ENCODE results near the gene CLBA1. TPM values are rescaled to one million over a fixed set of nuclear protein-coding genes. Genes with fewer than 3 reads are reported as not detected.

CLBA1 gene
- total RNA-seq: 4.9 and 11.5 TPM in 2 replicates

DNA sequence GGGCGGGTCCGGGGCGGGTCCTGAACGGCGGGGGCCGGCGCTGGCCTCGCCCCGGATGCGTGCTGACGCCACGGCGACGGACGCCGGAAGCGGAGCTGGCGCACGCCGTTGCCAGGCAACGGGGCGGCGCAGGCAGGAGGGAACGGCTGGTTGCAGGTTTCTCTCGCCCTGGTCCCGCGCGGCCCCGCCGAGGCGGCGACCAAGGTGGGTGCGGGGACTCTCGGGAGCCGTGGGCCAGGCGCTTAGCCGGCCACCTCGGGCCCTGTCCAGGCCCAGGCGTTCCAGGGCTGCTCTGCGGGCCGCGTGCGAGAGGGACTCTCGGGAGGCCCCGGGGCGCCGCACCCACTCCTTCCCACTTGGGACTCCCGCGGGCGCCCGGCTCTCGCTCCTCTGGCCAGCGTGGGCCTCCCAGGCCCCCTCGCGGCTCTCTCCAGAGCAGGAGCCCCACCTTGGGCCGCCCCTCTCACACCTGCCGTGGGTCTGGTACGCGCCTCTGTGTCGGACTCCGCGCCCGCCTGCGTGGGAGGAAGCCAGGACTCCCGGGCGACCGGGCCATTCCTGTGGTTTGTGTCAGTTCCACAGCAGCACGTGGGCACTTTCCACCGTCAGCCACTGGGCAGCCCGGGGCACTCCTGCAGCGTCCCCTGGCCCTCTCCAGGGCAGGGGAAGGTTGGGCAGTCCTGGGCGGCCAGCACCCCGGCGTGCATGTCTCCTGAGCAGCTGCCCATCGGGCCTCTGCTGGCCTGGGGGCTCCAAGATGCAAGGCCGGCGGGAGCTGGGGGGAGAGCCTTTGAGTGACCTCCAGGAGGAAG, at the start of gene CLBA1:
Gene CLBA1 (plus strand): TSS at position 114 of the 812 bp plus-strand sequence. CDS start 644 bp downstream, at position 758.

DNA sequence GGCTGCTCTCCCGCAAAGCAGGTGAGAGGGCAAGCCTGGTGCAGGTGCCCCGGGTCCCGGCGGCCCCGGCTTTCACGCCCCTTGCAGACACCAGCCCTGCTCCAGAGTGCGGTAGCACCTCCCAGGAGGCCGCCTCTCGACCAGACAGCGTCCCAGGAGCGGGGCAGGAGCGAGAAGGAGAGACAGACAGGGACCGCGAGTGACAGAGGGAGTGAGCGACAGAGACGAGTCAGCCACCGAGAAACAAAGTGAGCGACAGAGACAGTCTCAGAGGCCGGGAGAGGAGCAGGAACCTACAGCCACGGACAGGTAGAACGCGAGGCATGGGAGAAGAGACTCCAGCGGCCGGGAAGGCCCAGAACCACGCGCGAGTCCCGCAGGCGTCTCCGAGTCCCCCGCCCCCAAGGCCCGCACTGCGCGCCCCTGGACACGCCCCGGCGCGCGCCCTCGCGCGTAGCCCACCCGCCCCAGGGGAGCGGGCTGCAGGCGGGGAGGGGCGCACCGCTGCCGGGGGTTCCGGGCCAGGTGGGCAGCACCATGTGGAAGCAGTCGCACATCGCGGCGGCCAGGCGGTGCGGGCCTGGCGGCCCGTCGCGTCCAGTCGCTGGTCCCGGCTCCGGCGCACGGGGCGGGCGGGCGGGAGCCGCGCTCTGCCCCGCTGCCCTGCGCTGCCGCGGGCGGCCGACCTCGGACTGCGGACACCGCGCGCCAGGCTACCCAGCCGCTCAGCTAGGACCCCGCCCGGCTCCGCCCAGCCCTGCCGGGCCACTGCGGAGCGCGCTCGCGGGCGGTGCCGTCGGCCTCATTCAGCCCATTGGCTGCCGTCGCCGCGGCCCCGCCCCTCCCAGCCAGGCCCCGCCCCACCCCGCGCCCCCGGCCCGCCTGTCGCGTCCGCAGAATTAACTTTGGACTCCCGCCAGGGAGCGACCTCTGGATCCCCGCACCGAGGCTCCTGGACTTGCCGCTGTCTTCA, 7.6 kb upstream of the CLBA1 start, which contains the start of gene AHNAK2:
Gene AHNAK2 (minus strand): TSS at position 694 of the 973 bp plus-strand sequence. CDS start 137 bp downstream, at position 557.

DNA sequence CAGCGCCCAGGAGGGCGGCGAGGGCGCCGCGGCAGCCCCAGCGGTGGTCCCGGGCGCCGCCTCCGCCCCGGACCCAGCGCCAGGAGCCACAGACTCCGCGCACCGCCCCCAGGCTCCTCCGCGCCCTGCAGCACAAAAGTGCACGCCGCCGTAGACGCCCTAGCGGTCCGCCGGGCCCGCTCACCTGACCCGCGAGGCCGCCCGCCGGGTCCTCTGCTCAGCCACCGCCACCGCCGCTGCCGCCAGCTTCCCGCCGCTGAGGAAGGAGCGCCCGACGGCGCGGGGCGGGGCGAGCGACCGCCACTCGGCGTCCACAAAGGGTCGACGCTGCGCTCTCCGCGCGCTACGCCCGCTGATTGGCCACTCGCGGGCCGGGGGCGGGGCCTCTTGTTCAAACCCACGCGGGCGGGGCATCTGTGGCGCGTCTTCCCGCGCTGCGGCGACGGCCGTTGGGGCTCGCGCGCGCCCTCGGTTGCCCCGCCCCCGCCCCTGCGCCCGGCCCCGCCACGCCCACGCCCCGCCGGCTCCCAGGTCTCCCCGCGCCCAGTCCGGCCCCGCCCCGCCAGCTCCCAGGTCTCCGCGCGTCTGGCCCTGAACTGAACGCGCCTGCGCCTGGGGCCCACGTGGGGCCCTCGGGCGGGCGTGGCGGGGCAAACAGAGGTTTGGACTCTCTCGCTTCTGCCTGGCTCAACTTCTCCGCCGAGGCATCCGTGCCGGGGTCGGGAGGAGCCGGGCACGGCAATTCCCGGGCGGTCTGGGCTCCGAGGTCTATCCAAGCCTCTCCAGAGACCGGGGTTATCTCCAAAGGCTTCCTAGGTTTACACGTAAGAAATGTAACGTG, 35.4 kb downstream of the CLBA1 start, which contains the start of gene CDCA4:
Gene CDCA4 (minus strand): TSS at position 269 of the 841 bp plus-strand sequence. CDS start 9,154 bp downstream, outside the sequence.

Other genes with a start within 250 kb of the CLBA1 start
- gene SIVA1, start 232.6 kb upstream of the CLBA1 start, total RNA-seq: 184 and 211 TPM in 2 replicates
- 115 and 128 TPM in 2 replicates for gene AKT1, start 190.0 kb upstream of the CLBA1 start, total RNA-seq
- gene ZBTB42, start 184.7 kb upstream of the CLBA1 start, total RNA-seq: 3.1 and 3.4 TPM in 2 replicates
- 17.5 and 17.8 TPM in 2 replicates for gene CEP170B, start 120.5 kb upstream of the CLBA1 start, total RNA-seq
- gene PLD4, start 60.9 kb upstream of the CLBA1 start, total RNA-seq: not detected in 2 replicates
- gene AHNAK2, start 7.4 kb upstream of the CLBA1 start, total RNA-seq: 28.5 and 28.7 TPM in 2 replicates
- gene CDCA4, start 35.3 kb downstream of the CLBA1 start, total RNA-seq: 11.4 and 11.5 TPM in 2 replicates
- gene GPR132, start 79.6 kb downstream of the CLBA1 start, total RNA-seq: not detected in 2 replicates
- 4.3 and 4.4 TPM in 2 replicates for gene JAG2, start 183.0 kb downstream of the CLBA1 start, total RNA-seq
- gene NUDT14, start 195.5 kb downstream of the CLBA1 start, total RNA-seq: 5.7 and 9.6 TPM in 2 replicates

Data from cardiac atrium fibroblast (primary cell).